Heart left ventricle (tissue), 16 donors: ENCODE results near the gene ATP9B. TPM values are rescaled to one million over a fixed set of nuclear protein-coding genes. Genes with fewer than 3 reads are reported as not detected.
"Not testable (repeated sequence)": the region's sequence is repeated elsewhere in the genome, so short reads cannot be mapped to it uniquely, and the experiment has no call there.

Experiments used
- ATAC-seq, 4 donors: fragments of 200-7000 bp; cut with Tn5 transposase; one replicate each; pipeline ENCODE4 v1.9.1; 2020 to 2022; ENCODE audit warnings: moderate library complexity in 4 of 4, mild to moderate bottlenecking in 3 of 4, moderate number of reproducible peaks in 1 of 4
- DNase-seq, 5 donors: peaks; one replicate each; pipeline ENCODE4 v3.0.0-alpha.2; 2020
- H3K27ac ChIP-seq, 12 donors: fragments of 200-600 bp; sonication (generic) in 4 of 12; one replicate each; pipeline versions ENCODE4 v1.5.0 to v1.8.0; 2016 to 2022; ENCODE audit warnings: mild to moderate bottlenecking in 2 of 12
- H3K27me3 ChIP-seq, 9 donors: fragments of 200-600 bp; sonication (generic) in 2 of 9; one replicate each; pipeline versions ENCODE4 v1.5.1 to v1.8.0; 2016 to 2022; ENCODE audit warnings: mild to moderate bottlenecking in 3 of 9
- H3K36me3 ChIP-seq, 9 donors: fragments of 200-600 bp; sonication (generic) in 2 of 9; one replicate each; pipeline versions ENCODE4 v1.5.0 to v1.8.0; 2018 to 2022; ENCODE audit warnings: mild to moderate bottlenecking in 2 of 9
- H3K4me1 ChIP-seq, 12 donors: fragments of 200-600 bp; sonication (generic) in 4 of 12; one replicate each; pipeline versions ENCODE4 v1.5.0 to v1.8.0; 2016 to 2022; ENCODE audit warnings: mild to moderate bottlenecking in 3 of 12
- H3K4me3 ChIP-seq, 12 donors: fragments of 200-600 bp; sonication (generic) in 4 of 12; one replicate each; pipeline versions ENCODE4 v1.5.0 to v1.8.0; 2017 to 2022; ENCODE audit warnings: mild to moderate bottlenecking in 9 of 12, moderate library complexity in 4 of 12
- H3K9me3 ChIP-seq, 12 donors: fragments of 200-600 bp; sonication (generic) in 4 of 12; one replicate each; pipeline versions ENCODE4 v1.5.0 to v1.8.0; 2016 to 2022; ENCODE audit warnings: mild to moderate bottlenecking in 1 of 12
- POLR2A ChIP-seq, 2 donors: fragments of 450-650 bp; IDR thresholded peaks; one replicate each; pipeline ENCODE4 v1.6.1; 2017; ENCODE audit warnings: antibody characterized with exemption in 2 of 2, mild to moderate bottlenecking in 2 of 2, moderate library complexity in 2 of 2
- WGBS, 4 donors: extraction: QIAGEN DNeasy Blood & Tissue Kit in 2 of 4; methylation state at CpG; one replicate each; pipeline versions ENCODE4 v1.1.5 to v1.1.7; 2013 to 2018; 5-methylcytosine and 5-hydroxymethylcytosine counted together
- intact Hi-C, 10 donors: fragments of 100-400 bp; cut with DNase I; formaldehyde crosslinking; loops; one replicate each; pipeline versions ENCODE4 v1.11.1 to v1.14.2; 2022
- polyA plus RNA-seq, 2 donors: library from polyadenylated mRNA; stranded (reverse); fragments of 200-250 nt; gene quantifications; one replicate each; pipeline ENCODE4 v1.2.3, GENCODE V29; 2013
- total RNA-seq, 9 donors: library from RNA; depleted of rRNA in 2 of 9; stranded (reverse); fragments of >200 nt in 2 of 9; fragmentation: NEBNext Ultra II Directional in 3 of 9; extraction: Animal tissue kit (Norgen Biotek cat#: 25700) in 3 of 9; gene quantifications; one replicate each; pipeline versions ENCODE4 v1.1.0 to v1.2.4, GENCODE V29; 2016 to 2023
- TF ChIP-seq, protein P1 (sequence below), 12 donors: fragments of 200-600 bp; sonication (generic) in 4 of 12; IDR thresholded peaks; one replicate each; pipeline versions ENCODE4 v1.5.0 to v1.8.0; 2018 to 2022; ENCODE audit warnings: antibody characterized with exemption in 12 of 12, mild to moderate bottlenecking in 5 of 12
- donor health status: ischemic (EF 13 %, LVEDD 7.1; RV severe dilation, severe dysfunction).
- donor health status: healthy with polysubstance abuse.
- donor health status: DM: no; HTN: yes; CAD: no.
- donor health status: DM: no; HTN: no; CAD: no.
- donor health status: ischemic (EF 25% LVEDD 6.9; RV normal size, moderate dysfunction).
- donor health status: ischemic (EF 25% LVEDD 5.7; RV mildly dilated, moderate dysfunction).
- donor health status: healthy.
- donor health status: DM: yes; HTN: yes; CAD: no.
- donor health status: ischemic (EF 35%, LVEDD 5.7; RV mildly dilated, moderate dysfunction).
- donor health status: nonischemic (EF 11% LVEDD 7.7; RV severe dilation, severe dysfunction).
- donor health status: DM: yes; HTN: yes; CAD: no.
- donor health status: PGD.
- donor health status: ischemic (EF 29% LVEDD 5.4; RV normal size, mild dysfunction).
- donor health status: nonischemic (EF 23%, LVEDD 6.1; RV moderate dilation, normal function).

The ATP9B gene
- total and polyA plus RNA-seq, 11 donors = 7.4 to 23.9 (median 12.8) TPM

DNA sequence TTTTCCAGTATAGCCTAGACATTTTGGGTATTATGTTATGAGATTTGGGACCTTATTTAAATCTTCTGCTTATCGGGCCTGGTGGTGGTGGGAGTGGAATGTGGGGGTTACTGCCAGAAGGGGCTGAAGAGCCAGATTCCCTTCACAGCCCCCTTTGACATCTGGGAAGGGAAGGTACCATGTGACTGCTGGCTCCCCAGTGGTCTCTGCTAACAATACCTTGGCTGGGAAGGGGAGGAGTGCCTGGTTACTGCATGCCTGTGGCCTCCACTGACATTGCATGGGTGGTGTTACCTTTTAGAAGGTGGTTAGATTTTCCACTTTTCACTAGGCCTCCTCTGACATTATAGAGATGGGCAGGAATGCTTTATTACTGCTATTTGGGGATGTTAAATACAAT is 8.0 kb downstream of the ATP9B start:
- intact Hi-C loops = loop anchor here in 2 of 10 donors (10.0 kb wide), 2 partner anchors 108 to 128 kb away; no protein-coding TSS in a partner anchor
- 70 to 85% (median 78%) methylated on average over 1 of the region's 1 CpG for WGBS, 4 donors

DNA sequence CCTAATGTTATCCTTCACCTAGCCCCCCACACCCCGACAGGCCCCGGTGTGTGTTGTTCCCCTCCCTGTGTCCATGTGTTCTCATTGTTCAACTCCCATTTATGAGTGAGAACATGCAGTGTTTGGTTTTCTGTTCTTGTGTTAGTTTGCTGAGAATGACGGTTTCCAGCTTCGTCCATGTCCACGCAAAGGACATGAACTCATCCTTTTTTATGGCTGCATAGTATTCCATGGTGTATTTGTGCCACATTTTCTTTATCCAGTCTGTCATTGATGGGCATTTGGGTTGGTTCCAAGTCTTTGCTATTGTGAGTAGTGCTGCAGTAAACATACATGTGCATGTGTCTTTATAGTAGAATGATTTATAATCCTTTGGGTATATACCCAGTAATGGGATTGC is 9.6 kb downstream of the ATP9B start:
- not testable (repeated sequence) for H3K4me1 ChIP-seq, H3K27ac ChIP-seq, H3K27me3 ChIP-seq, DNase-seq, H3K4me3 ChIP-seq, ATAC-seq, H3K9me3 ChIP-seq
- intact Hi-C loops = loop anchor here in 2 of 10 donors (10.0 kb wide), 2 partner anchors 106 to 126 kb away; no protein-coding TSS in a partner anchor
- H3K36me3 ChIP-seq = peaks cover 0 to 15% (median 0%) of the 10 kb centered on the region in 9 donors
- 96 to 99% (median 98%) methylated on average over 5 of the region's 5 CpGs for WGBS, 4 donors

More for the DNA sequence above, 8.0 kb downstream of the ATP9B start:
- Histone ChIP-seq H3K36me3 (peaks cover 0 to 15% (median 0%) of the 10 kb centered on the region in 9 donors), H3K4me1 (peaks cover 0 to 7% (median 0%) of the 10 kb centered on the region in 12 donors), H3K27me3 (no peaks in the 10 kb centered on the region), H3K27ac (no peak overlapping the region), H3K9me3 (peaks cover 0 to 7% (median 0%) of the 10 kb centered on the region in 12 donors), H3K4me3 (no peak overlapping the region)
- DNase-seq (no peak), ATAC-seq (no peak)
- TF ChIP-seq, protein P1, sequence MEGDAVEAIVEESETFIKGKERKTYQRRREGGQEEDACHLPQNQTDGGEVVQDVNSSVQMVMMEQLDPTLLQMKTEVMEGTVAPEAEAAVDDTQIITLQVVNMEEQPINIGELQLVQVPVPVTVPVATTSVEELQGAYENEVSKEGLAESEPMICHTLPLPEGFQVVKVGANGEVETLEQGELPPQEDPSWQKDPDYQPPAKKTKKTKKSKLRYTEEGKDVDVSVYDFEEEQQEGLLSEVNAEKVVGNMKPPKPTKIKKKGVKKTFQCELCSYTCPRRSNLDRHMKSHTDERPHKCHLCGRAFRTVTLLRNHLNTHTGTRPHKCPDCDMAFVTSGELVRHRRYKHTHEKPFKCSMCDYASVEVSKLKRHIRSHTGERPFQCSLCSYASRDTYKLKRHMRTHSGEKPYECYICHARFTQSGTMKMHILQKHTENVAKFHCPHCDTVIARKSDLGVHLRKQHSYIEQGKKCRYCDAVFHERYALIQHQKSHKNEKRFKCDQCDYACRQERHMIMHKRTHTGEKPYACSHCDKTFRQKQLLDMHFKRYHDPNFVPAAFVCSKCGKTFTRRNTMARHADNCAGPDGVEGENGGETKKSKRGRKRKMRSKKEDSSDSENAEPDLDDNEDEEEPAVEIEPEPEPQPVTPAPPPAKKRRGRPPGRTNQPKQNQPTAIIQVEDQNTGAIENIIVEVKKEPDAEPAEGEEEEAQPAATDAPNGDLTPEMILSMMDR (IDR thresholded peaks at IDR 0.05) = no peak
- TF ChIP-seq POLR2A (IDR thresholded peaks at IDR 0.05) = no peak

- H3K36me3 ChIP-seq = peaks cover 0 to 5% (median 0%) of the 10 kb centered on the region in 9 donors
- peaks cover 0 to 14% (median 0%) of the 10 kb centered on the region in 12 donors for H3K4me1 ChIP-seq
- 80 to 83% (median 81%) methylated on average over 3 of the region's 3 CpGs for WGBS, 4 donors
- DNase-seq (no peak), ATAC-seq (no peak)
- intact Hi-C loops = no loop called here
- H3K4me3 ChIP-seq = no peak overlapping the region
- H3K9me3 ChIP-seq = peaks cover 0 to 18% (median 3%) of the 10 kb centered on the region in 12 donors
- TF ChIP-seq, protein P1 (IDR thresholded peaks at IDR 0.05) = no peak
- no peak for TF ChIP-seq POLR2A (IDR thresholded peaks at IDR 0.05)
- H3K27me3 ChIP-seq = no peaks in the 10 kb centered on the region
- no peak overlapping the region for H3K27ac ChIP-seq
These were observed 23.7 kb downstream of the ATP9B start for GRCh38 chr18:79092874-79093273.

DNA sequence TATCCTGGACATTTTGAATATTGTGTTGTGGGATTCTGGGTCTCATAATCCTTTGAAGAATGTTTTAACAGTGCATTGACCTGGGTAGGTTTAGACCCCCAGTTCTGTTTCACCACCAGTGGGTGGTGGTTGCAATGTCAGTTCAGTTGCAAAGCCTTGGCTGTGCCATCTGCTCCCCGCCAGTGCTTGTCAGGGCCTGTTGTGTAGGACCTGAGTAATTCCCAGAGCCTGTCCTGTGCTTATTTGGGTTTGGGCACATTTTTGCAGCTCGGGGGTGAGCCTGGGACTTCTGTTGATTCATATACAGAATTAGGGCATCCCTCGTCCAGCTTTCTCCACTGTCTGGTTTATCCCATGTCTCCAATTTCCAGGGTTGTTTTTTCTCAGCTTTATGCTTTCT is 24.8 kb downstream of the ATP9B start:
- Histone ChIP-seq H3K4me1 (peaks cover 0 to 14% (median 0%) of the 10 kb centered on the region in 12 donors), H3K9me3 (peaks cover 0 to 18% (median 3%) of the 10 kb centered on the region in 12 donors), H3K27ac (no peak overlapping the region), H3K27me3 (no peaks in the 10 kb centered on the region), H3K36me3 (peaks cover 0 to 5% (median 0%) of the 10 kb centered on the region in 9 donors), H3K4me3 (no peak overlapping the region)
- no peak for DNase-seq
- TF ChIP-seq, protein P1 (IDR thresholded peaks at IDR 0.05) = no peak
- TF ChIP-seq POLR2A (IDR thresholded peaks at IDR 0.05) = no peak
- 93 to 98% (median 95%) methylated on average over 3 of the region's 3 CpGs for WGBS, 4 donors
- intact Hi-C loops = no loop called here
- no peak for ATAC-seq

GRCh38 chr18:79095216-79095615 is 26.0 kb downstream of the ATP9B start:
- Histone ChIP-seq H3K36me3 (peaks cover 0 to 5% (median 0%) of the 10 kb centered on the region in 9 donors), H3K4me3 (no peak overlapping the region), H3K4me1 (peaks cover 0 to 14% (median 0%) of the 10 kb centered on the region in 12 donors), H3K27me3 (no peaks in the 10 kb centered on the region), H3K9me3 (peaks cover 0 to 14% (median 3%) of the 10 kb centered on the region in 12 donors), H3K27ac (no peak overlapping the region)
- ATAC-seq (no peak), DNase-seq (no peak)
- no peak for TF ChIP-seq POLR2A (IDR thresholded peaks at IDR 0.05)
- TF ChIP-seq, protein P1 (IDR thresholded peaks at IDR 0.05) = no peak
- intact Hi-C loops = no loop called here
- 55 to 63% (median 57%) methylated on average over 1 of the region's 1 CpG for WGBS, 4 donors
